Measurements from ENCODE around the gene SNX7. TPM values are rescaled to one million over a fixed set of nuclear protein-coding genes. Genes with fewer than 3 reads are reported as not detected.

Gene SNX7
- total RNA-seq, 1 experiment from 2014 or later = 19.9 TPM

- in situ Hi-C loops (cut with HindIII; ENCODE audit: low pct_unique_long_range_greater_than_20kb, low sequenced_read_pairs) = no loop called here
- DNase-seq (ENCODE audit: low read depth, low spot score) = no peak
These were observed 76.3 kb downstream of the SNX7 start for GRCh38 chr1:98737835-98738234.

- in situ Hi-C loops (cut with HindIII; ENCODE audit: low pct_unique_long_range_greater_than_20kb, low sequenced_read_pairs) = no loop called here
These were observed 78.2 kb downstream of the SNX7 start for GRCh38 chr1:98739762-98740161.

GRCh38 chr1:98741164-98741563 is 79.6 kb downstream of the SNX7 start:
- in situ Hi-C loops (cut with HindIII; ENCODE audit: low pct_unique_long_range_greater_than_20kb, low sequenced_read_pairs) = no loop called here
- no peak for DNase-seq (ENCODE audit: low read depth, low spot score)

More at GRCh38 chr1:98739762-98740161, 78.2 kb downstream of the SNX7 start:
- no peak for DNase-seq (ENCODE audit: low read depth, low spot score)

GRCh38 chr1:98749152-98749756 is 87.7 kb downstream of the SNX7 start:
- in situ Hi-C loops (cut with HindIII; ENCODE audit: low pct_unique_long_range_greater_than_20kb, low sequenced_read_pairs) = no loop called here
- peak; percentile 44 for DNase-seq (ENCODE audit: low read depth, low spot score)

GRCh38 chr1:98754176-98754575 is 92.7 kb downstream of the SNX7 start:
- DNase-seq (ENCODE audit: low read depth, low spot score) = no peak
- in situ Hi-C loops (cut with HindIII; ENCODE audit: low pct_unique_long_range_greater_than_20kb, low sequenced_read_pairs) = no loop called here

GRCh38 chr1:98761219-98761865 is 99.8 kb downstream of the SNX7 start:
- in situ Hi-C loops (cut with HindIII; ENCODE audit: low pct_unique_long_range_greater_than_20kb, low sequenced_read_pairs) = no loop called here
- DNase-seq (ENCODE audit: low read depth, low spot score) = peak; percentile 50

- no peak for DNase-seq (ENCODE audit: low read depth, low spot score)
- in situ Hi-C loops (cut with HindIII; ENCODE audit: low pct_unique_long_range_greater_than_20kb, low sequenced_read_pairs) = no loop called here
These were observed 102.1 kb downstream of the SNX7 start for GRCh38 chr1:98763488-98764150.

- no peak for DNase-seq (ENCODE audit: low read depth, low spot score)
- in situ Hi-C loops (cut with HindIII; ENCODE audit: low pct_unique_long_range_greater_than_20kb, low sequenced_read_pairs) = no loop called here
These were observed 103.0 kb downstream of the SNX7 start for GRCh38 chr1:98764485-98764884.

GRCh38 chr1:98766255-98766654 is 104.7 kb downstream of the SNX7 start:
- in situ Hi-C loops (cut with HindIII; ENCODE audit: low pct_unique_long_range_greater_than_20kb, low sequenced_read_pairs) = no loop called here

GRCh38 chr1:98769162-98769561 is 107.6 kb downstream of the SNX7 start:
- no peak for DNase-seq (ENCODE audit: low read depth, low spot score)
- in situ Hi-C loops (cut with HindIII; ENCODE audit: low pct_unique_long_range_greater_than_20kb, low sequenced_read_pairs) = no loop called here

More at GRCh38 chr1:98766255-98766654, 104.7 kb downstream of the SNX7 start:
- DNase-seq (ENCODE audit: low read depth, low spot score) = no peak

- no peak for DNase-seq (ENCODE audit: low read depth, low spot score)
- in situ Hi-C loops (cut with HindIII; ENCODE audit: low pct_unique_long_range_greater_than_20kb, low sequenced_read_pairs) = no loop called here
These were observed 120.4 kb downstream of the SNX7 start for GRCh38 chr1:98781906-98782305.

- in situ Hi-C loops (cut with HindIII; ENCODE audit: low pct_unique_long_range_greater_than_20kb, low sequenced_read_pairs) = no loop called here
These were observed 122.3 kb downstream of the SNX7 start for GRCh38 chr1:98783821-98784220.

GRCh38 chr1:98791498-98791897 is 130.0 kb downstream of the SNX7 start:
- DNase-seq (ENCODE audit: low read depth, low spot score) = no peak
- in situ Hi-C loops (cut with HindIII; ENCODE audit: low pct_unique_long_range_greater_than_20kb, low sequenced_read_pairs) = no loop called here

More at GRCh38 chr1:98783821-98784220, 122.3 kb downstream of the SNX7 start:
- no peak for DNase-seq (ENCODE audit: low read depth, low spot score)

- no peak for DNase-seq (ENCODE audit: low read depth, low spot score)
- in situ Hi-C loops (cut with HindIII; ENCODE audit: low pct_unique_long_range_greater_than_20kb, low sequenced_read_pairs) = no loop called here
These were observed 130.6 kb downstream of the SNX7 start for GRCh38 chr1:98792123-98792522.

GRCh38 chr1:98793136-98793535 is 131.6 kb downstream of the SNX7 start:
- in situ Hi-C loops (cut with HindIII; ENCODE audit: low pct_unique_long_range_greater_than_20kb, low sequenced_read_pairs) = no loop called here
- no peak for DNase-seq (ENCODE audit: low read depth, low spot score)

- peak; percentile 77 for DNase-seq (ENCODE audit: low read depth, low spot score)
- in situ Hi-C loops (cut with HindIII; ENCODE audit: low pct_unique_long_range_greater_than_20kb, low sequenced_read_pairs) = no loop called here
These were observed 132.8 kb downstream of the SNX7 start for GRCh38 chr1:98794196-98794886.

- no peak for DNase-seq (ENCODE audit: low read depth, low spot score)
- in situ Hi-C loops (cut with HindIII; ENCODE audit: low pct_unique_long_range_greater_than_20kb, low sequenced_read_pairs) = no loop called here
These were observed 134.5 kb downstream of the SNX7 start for GRCh38 chr1:98796049-98796448.

- no peak for DNase-seq (ENCODE audit: low read depth, low spot score)
- in situ Hi-C loops (cut with HindIII; ENCODE audit: low pct_unique_long_range_greater_than_20kb, low sequenced_read_pairs) = no loop called here
These were observed 136.0 kb downstream of the SNX7 start for GRCh38 chr1:98797506-98797905.

Data from SK-MEL-5 (cell line).